Measurements from ENCODE around the gene RGS11.

- TF ChIP-seq CTCF (IDR thresholded peaks at IDR 0.05) = no peak
- no peak for TF ChIP-seq NR3C1 (IDR thresholded peaks at IDR 0.05)
- TF ChIP-seq POLR2A (IDR thresholded peaks at IDR 0.05; ENCODE audit: low read length) = no peak
- TF ChIP-seq USF2 (IDR thresholded peaks at IDR 0.05) = no peak
- TF ChIP-seq RCOR1 (IDR thresholded peaks at IDR 0.05; ENCODE audit: low read depth, low read length) = no peak
- TF ChIP-seq RAD21 (conservative IDR thresholded peaks at IDR 0.05 in 1 of 2, IDR thresholded peaks at IDR 0.05 in 1 of 2) = no peak
- no peak for TF ChIP-seq RARB (CRISPR knock-in tag; IDR thresholded peaks at IDR 0.05)
- no peak for TF ChIP-seq CHD2 (IDR thresholded peaks at IDR 0.05; ENCODE audit: low read length, partially characterized antibody)
- no peak for TF ChIP-seq SMC3 (IDR thresholded peaks at IDR 0.05)
- no peak for TF ChIP-seq HEYL (CRISPR knock-in tag; IDR thresholded peaks at IDR 0.05)
- TF ChIP-seq BHLHE40 (IDR thresholded peaks at IDR 0.05; ENCODE audit: low read depth, low read length) = no peak
- no peak for TF ChIP-seq CEBPB (IDR thresholded peaks at IDR 0.05)
Observed at GRCh38 chr16:259226-259625, 16.5 kb downstream of the RGS11 start.
